Coronary artery (tissue), 2 donors: ENCODE measurements around the gene SLC16A4.

Experiments used
- DNase-seq: peaks from one replicate; pipeline ENCODE4 v3.0.0-alpha.2; 2017; ENCODE audit warnings: low spot score
- H3K27ac ChIP-seq, 2 donors: fragments of 200-600 bp; sonication (generic); one replicate each; pipeline ENCODE4 v1.5.1; 2016 to 2019
- H3K4me3 ChIP-seq: fragments of 200-600 bp; sonication (generic); 2 replicates; pipeline ENCODE4 v1.5.1; 2016; ENCODE audit warnings: mild to moderate bottlenecking, moderate library complexity
- CTCF ChIP-seq: fragments of 200-600 bp; sonication (generic); IDR thresholded peaks from one replicate; pipeline ENCODE4 v1.5.1; 2019; ENCODE audit warnings: antibody characterized with exemption

Gene SLC16A4

GRCh38 chr1:110328700-110329099 is 62.1 kb downstream of the SLC16A4 start:
- DNase-seq, result no peak
- Histone ChIP-seq H3K4me3 (no peak overlapping the region), H3K27ac (no peak overlapping the region)
- TF ChIP-seq CTCF, result no peak

GRCh38 chr1:110328274-110328673 is 62.6 kb downstream of the SLC16A4 start:
- H3K4me3 ChIP-seq, result no peak overlapping the region
- no peak overlapping the region for H3K27ac ChIP-seq
- no peak for TF ChIP-seq CTCF
- DNase-seq, result no peak

GRCh38 chr1:110326826-110327225 is 64.0 kb downstream of the SLC16A4 start:
- DNase-seq, result no peak
- Histone ChIP-seq H3K4me3 (no peak overlapping the region), H3K27ac (no peak overlapping the region)
- TF ChIP-seq CTCF, result no peak

GRCh38 chr1:110324667-110325066 is 66.2 kb downstream of the SLC16A4 start:
- no peak for DNase-seq
- TF ChIP-seq CTCF, result no peak
- Histone ChIP-seq H3K27ac (no peak overlapping the region), H3K4me3 (no peak overlapping the region)

- no peak for DNase-seq
- Histone ChIP-seq H3K27ac (no peak overlapping the region), H3K4me3 (no peak overlapping the region)
- TF ChIP-seq CTCF, result no peak
These were observed 69.0 kb downstream of the SLC16A4 start for GRCh38 chr1:110321846-110322245.

- DNase-seq, result no peak
- Histone ChIP-seq H3K4me3 (no peak overlapping the region), H3K27ac (no peak overlapping the region)
- no peak for TF ChIP-seq CTCF
These were observed 69.8 kb downstream of the SLC16A4 start for GRCh38 chr1:110321045-110321444.

GRCh38 chr1:110320168-110320518 is 70.7 kb downstream of the SLC16A4 start:
- no peak for TF ChIP-seq CTCF
- Histone ChIP-seq H3K27ac (no peak overlapping the region), H3K4me3 (no peak overlapping the region)
- no peak for DNase-seq
